Head of caudate nucleus (tissue), 42 donors: ENCODE results near the gene NOC2L.
A peak's percentile ranks its signal among the peaks of the same experiment; 100 is the strongest.

Experiments used
- DNase-seq, 42 donors: peaks; one replicate each; pipeline versions ENCODE4 v3.0.0 to v3.0.0-alpha.2; 2020 to 2021; ENCODE audit warnings: mixed read lengths in 7 of 42
- intact Hi-C: fragments of 100-400 bp; cut with DNase I; formaldehyde crosslinking; loops from one replicate; pipeline ENCODE4 v1.15.0; 2022

Gene NOC2L

DNA sequence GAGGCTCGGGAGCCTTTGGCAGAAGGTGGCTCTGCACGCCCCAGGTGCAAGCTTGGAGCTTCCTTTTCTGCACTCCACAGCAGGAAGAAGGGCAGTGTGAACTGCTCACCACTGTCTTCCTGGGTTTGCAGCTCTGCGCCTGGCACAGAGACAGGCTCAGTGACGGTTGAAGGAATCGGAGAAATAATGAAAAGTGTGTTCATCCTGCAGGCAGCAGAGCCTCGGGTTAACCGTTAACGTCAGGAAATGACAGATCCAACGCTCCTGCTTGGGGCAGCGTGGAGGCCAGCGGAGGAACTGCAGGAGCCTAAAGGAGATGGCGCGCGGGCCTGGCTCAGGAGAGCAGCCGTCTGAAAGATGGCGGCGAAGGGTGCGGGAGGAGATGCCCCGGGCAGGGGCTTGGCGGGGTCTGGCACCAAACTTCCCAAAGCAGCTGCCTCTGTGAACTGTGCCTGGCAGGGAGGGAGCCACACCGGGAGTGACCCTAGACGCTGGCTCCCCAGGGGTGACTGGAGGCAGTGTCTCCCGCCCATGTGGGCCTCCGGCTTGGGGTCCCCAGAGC lies 46.2 kb downstream of the NOC2L start:
- intact Hi-C loops: no loop called here
- peak in 16 of 42 donors; percentile 1 to 30 (median 10) for DNase-seq

DNA sequence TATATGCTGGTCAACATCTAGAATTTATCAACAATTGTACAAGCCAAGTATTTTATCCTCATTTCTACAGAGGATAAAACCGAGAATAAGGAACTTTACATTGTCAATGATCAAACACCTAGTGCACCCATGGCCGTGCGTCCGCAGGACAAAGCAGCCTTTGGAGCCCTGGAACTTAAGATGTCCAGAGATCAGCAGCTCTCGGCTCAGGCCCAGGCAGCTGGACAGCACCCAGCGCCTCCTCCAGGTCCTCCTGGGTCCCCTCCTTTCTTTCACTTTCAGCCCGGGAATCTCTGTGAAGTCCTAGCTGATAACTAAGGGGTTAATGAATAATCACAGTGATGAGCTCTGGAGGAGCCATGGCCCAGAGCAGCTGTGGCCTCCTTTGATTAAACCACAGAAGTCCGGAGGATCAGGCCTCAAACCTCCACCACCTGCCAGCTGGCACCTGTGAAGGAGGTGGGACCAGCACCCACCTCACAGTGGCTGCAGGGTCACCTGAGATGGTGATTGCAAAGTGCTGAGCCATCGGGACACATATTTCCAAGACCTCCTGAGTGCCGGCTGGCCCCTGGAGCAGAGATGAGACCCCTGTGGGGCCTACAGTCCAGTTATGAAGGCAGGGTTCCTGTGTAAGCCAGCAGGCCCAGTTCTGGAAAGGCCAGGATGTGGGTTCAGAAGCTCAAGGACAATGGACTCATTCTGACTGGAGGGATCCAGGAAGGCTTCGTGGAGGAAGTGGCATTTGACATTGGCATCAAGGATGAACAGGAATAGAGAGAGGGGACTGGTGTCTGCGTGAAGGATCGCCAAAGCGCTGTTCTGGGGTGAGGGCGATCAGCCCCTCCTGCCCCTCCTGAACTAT lies 46.9 kb downstream of the NOC2L start:
- DNase-seq: peak in 18 of 42 donors; percentile 1 to 34 (median 11)
- intact Hi-C loops: no loop called here

DNA sequence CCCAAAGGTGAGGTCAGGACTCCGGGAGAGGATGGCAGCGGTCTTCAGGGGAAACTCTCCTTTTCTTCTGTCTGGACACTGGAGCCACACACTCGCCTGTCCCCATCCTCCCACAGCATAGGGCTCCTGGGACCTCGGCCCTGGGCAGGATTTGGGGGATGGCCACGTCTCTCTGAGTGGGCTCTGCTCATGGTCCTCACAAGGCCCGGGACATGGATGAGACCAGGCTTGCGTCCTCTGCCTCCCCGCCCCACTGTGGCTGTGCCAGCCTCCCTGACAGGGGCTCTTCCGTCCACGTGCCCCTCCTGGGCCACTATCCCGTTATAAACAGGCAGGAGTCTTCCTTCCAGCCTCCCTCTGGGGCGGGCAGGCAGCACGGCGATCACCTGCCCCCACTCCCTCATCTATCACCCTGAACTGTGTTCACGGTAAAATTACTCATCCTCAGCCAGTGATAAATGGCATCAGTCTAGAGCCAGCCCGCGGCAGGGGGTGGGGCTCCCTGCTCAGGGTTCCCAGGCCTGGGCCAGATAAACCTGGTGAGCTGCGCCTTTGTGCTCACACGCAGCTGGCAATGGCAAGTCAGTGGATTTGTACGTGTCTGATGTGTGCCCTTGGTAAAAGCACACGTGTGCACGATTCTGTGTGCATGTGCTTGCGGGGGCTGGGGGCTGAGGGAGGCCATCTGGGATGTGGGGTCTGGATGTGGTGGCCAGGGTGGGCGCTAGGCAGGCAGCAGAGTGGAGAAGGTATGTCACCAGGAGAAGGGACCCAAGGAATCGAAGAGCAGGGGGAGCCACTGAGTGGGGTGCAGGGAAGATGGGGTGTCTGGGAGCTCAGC lies 48.0 kb downstream of the NOC2L start:
- DNase-seq: peak in 38 of 42 donors; percentile 25 to 80 (median 56)
- intact Hi-C loops: no loop called here

DNA sequence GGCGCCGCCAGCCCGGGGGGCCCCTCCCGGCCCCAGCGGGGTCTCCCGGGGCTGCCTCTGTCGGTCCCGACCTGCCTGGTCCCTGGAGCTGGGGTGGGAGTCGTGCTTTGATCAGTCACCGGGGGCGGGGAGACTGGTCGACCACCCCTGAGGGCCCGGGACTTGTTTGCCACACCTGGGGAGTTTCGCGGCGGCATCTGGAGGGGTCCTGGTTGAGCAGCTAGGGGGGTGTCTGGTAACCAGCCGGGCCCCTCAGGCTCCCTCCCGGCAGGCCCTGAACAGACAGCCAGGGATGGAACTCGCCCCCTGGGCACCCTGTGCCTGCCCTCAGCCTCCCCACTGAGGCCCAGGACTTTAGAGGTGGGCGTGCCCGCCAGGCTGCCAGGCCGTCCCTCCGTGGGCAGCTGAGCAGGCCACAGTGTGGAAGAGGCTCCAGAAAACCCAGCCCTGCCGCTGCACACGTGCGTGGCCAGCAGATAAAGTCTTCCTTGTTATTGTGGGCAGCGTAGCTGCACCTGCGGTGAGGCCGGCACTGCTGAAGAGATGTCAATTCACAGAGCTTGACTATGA lies 48.7 kb downstream of the NOC2L start:
- DNase-seq: peak in 21 of 42 donors; percentile 2 to 37 (median 10)
- intact Hi-C loops: no loop called here

DNA sequence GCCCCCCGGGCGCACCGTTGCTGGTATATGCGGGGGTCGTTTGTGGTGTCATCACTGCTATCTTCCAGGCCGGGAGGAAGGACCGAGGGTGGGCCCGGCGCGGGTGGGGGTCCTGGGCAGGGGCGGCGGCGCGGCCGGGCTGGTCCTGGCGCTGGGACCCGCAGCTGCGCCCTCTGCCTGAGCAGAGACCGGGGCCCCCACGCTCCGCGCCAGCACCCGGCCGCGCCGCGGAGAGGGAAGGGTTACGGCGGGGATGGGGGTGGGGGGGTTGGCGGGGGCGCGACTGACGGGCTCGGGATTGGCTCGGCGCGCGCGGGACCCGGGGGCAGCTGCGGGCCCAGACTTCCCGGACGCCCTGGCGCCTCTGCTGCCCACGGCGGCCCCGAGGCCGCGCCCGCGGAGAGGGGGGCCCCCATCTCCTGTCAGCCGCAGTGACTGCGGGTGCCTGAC lies 49.2 kb downstream of the NOC2L start:
- intact Hi-C loops: no loop called here
- DNase-seq: peak in 22 of 42 donors; percentile 2 to 45 (median 18)

DNA sequence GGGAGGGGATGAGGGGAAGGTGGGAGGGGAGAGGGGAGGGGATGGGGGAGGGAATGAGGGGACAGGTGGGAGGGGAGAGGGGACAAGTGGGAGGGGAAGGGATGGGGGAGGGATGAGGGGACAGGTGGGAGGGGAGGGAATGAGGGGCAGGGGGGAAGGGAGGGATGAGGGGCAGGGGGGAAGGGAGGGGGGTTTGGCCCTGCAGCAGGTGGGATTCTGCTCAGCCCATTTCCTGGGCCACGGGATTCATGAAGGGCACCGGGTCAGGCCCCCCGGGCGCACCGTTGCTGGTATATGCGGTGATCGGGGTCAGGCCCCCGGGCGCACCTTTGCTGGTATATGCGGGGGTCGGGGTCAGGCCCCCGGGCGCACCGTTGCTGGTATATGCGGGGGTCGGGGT lies 50.4 kb downstream of the NOC2L start:
- peak in 4 of 42 donors; percentile 0 to 6 (median 1) for DNase-seq
- intact Hi-C loops: no loop called here

DNA sequence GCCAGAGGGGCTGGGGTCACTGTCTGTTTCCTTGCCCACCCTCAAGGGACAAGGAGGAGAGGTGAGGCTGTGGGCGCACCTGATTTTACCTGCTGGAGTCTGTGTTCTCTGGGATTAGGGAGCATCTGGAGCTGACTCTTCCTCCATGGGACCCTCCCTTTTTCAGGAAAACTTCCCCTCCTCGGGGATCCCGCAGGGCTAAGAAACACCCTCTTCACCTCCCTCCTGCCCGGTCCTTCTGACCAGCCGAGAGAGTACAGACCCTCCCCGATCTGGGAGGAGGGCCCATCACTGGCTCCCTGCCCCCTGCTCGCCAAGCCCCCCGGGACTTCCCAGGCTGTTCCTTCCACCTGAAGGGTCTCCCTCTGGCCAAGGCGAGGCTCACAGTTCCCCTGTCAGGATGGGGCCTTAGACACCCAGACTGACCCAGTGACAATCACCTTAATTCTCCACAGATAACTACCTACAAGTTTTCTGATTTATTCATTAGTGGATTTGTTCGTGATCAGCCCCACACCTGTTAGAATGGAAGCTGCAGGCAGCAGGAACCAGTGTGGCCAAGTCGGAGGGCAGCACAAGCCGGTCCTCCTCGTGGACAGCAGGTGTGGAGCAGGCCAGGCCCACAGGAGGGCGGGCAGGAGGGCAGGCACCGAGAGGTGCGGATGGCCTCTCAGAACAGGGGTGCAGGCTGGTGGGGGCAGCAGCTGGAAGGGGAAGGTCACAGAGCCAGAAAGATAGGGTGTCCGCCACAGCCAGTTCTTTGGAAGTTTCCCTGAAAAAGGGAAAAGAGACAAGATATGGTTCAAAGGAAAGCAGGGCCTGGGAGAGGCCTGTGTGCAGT lies 51.2 kb downstream of the NOC2L start:
- DNase-seq: peak in 23 of 42 donors; percentile 0 to 40 (median 9)

DNA sequence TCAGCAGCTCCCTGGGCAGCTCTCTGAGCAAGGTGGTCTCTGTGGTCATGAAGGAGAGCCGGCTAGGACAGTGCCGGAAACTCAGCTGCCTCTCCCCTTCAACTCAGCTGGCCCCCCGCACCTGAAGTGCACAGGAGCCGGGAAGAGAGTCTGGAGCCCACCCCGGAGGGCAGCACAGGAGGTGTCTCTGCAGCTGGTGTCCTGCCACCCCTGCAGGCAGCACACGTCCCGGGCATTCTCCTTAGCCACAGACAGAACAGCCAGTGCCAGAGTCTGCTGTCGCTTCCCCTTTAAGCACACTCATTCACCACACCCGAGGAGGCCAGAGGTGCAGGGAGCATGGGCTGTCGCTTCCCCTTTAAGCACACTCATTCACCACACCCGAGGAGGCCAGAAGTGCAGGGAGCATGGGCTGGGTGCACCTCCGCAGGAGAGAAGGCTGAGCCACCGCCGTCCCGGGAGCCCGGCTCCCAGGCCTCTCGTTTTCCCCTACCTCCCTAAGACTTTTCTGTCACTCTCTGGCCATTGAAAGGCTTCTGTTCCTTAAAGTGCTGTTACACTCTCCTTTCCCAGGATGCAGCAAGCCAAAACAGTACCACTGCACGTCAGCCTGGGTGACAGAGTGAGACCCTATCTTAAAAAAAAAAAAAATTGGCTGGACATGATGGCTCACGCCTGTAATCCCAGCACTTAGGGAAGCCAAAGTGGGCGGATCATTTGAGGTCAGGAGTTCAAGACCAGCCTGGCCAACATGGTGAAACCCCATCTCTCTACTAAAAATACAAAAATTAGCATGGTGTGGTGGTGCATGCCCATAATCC lies 52.2 kb downstream of the NOC2L start:
- intact Hi-C loops: no loop called here
- DNase-seq: peak in 19 of 42 donors; percentile 1 to 42 (median 19)

More for the DNA sequence above, 51.2 kb downstream of the NOC2L start:
- intact Hi-C loops: no loop called here

DNA sequence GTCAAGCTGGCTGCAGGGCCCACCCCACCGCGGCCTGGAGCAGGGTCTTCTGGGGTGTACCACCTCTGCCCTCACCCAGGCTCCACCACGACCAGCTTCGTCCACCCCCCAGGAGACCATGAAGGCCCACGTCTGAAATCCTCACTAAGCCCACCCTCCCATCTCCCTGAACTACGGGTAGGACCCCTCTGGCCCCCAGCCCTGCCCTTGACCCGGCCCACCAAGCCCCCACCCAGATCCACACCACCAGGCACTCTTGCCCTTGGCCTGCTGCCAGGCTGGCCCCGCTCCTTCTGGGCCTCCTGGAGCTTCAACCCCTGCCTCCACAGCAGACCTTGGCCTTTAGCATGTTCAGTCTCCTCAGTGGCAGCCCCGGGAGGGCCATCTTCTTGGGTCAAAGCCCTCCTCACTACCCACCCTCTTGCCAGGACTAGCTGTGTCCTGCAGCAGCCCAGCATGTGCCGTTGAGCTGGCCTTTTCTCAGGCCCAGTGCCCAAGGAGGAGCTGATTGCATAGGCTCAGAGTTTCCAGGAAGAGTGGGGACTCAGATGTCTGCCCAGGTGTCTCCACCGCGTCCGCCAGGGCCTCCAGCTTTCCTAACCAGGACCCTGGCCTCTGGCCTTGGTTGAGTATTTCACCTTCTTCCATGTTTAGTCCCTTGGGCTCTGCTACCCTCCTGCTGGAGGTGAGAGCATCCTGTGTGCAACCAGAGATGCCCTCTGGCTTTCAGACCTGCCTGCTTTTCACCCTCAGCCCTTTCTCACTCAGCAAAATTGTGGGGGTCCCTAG lies 53.1 kb downstream of the NOC2L start:
- intact Hi-C loops: no loop called here
- DNase-seq: peak in 16 of 42 donors; percentile 1 to 43 (median 12)

DNA sequence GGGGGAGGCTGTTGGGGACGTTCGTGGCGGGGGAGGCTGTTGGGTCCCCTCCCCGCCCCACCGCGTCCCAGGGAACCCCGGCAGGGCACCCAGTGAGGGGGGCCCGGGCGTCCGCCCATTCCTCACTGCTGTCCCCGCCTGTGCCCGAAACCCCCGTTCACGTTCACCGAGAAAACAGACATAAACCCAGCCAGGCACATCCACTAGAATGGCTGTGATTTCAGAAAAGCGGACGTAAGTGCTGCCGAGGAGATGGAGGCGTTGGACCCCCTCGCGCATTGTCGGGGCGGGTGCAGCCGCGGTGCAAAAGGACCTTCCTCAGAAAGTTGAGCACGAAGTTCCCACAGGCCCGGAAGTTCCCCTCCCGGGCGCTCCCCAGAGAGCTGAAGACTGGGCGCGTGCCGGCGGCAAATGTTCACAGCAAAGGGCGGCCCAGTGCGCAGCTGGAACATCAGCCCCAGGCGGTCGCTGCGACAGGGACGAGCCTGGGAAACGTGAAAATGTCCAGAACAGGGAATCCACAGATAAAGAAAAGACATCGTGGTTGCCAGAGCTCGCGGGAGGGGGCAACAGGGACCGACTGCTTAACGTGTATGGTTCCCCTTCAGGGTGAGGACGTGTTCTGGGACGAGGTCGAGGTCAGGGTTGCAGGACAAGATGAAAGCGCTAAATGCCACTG lies 53.8 kb downstream of the NOC2L start:
- peak in 19 of 42 donors; percentile 1 to 59 (median 19) for DNase-seq
- intact Hi-C loops: no loop called here

DNA sequence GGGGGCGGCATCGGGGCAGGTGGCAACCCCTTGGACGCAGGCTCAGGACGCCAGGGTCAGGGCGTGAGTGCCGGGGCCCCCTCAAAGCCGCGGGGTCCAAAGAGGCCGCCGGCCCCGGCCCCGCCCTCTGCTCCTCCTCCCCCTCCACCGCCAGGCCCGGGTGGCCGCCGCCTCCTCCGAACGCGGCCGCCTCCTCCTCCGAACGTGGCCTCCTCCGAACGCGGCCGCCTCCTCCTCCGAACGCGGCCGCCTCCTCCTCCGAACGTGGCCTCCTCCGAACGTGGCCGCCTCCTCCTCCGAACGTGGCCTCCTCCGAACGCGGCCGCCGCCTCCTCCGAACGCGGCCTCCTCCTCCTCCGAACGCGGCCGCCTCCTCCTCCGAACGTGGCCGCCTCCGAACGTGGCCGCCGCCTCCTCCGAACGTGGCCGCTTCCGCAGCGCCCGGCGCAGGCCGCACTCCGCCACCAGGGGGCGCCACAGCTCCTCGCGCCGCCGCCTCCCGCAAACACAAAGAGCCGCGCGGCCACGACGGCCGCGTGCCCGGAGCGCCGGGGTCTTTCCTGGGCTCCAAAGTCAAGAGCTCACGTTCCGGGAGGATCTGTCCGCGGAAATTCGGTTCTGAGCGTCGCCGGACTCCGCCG lies 54.6 kb downstream of the NOC2L start:
- intact Hi-C loops: no loop called here
- peak; percentile 33 to 89 (median 77) for DNase-seq

DNA sequence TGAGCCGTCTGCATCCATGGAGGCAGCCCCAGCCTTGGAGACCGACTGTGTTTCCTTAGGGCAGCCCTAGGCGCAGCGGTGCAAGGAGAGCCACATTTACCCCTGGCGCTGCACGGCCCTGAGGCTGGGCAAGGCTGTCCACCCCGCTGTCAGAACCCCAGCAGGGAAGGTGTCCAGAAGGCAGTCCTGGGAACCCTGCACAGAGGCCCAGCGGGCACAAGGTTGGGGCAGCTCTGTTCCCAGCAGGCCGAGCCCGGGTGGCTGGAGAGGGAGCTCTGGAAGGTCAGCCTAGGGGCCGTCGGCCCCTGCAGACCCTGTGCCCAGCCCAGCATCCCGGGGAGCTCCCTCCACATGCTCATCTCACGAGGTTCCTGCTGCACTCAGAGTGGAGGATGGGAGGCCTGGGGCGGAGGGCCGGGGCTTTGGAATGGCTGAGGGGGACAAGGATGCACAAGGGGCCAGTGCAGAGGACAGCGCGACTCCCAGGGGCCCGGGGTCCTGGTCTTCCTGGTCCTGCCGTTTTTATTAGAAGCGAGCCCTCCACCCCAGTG lies 55.3 kb downstream of the NOC2L start:
- DNase-seq: peak in 11 of 42 donors; percentile 1 to 31 (median 11)
- intact Hi-C loops: no loop called here

DNA sequence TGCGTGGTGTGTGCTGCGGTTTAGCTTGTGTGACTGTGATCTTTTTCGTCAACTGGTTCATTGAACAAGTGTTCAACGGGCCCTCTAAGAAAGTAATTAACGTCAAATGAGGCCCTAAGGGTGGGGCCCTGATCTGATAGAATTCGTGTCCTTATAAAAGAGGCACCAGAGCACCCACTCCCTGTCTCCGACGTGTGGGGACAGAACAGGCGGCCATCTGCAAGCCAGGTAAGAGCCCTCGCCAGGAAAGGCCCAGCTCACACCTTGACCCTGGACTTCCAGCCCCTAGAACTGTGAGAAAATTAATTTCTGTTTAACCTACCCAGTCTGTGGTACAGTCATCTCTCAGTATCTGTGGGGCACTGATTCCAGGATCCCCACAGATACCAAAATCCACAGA lies 55.8 kb downstream of the NOC2L start:
- intact Hi-C loops: no loop called here
- peak in 2 of 42 donors; percentile 8 to 21 for DNase-seq

DNA sequence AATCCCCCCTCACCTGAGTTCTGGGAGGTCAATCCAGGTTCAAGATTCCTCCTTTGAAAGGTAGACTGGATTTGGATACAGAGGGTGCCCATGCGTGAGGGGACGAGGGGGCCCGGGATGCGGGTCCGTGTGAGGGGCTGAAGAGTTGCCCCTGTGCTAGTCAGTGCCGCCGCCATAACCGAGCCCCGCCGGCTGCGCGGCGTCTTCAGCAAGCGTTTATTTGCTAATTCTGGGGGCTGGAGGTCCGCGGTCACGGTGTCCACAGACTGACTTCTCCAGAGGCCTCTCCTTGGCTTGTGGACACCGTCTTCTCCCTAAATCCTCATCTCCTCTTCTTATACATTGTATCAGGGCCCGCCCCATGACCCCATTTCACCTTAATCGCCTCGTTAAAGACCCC lies 56.3 kb downstream of the NOC2L start:
- intact Hi-C loops: no loop called here
- peak in 3 of 42 donors; percentile 2 to 31 (median 16) for DNase-seq
